Heart left ventricle (tissue), 16 donors: ENCODE data around the gene SEMA3E. TPM values are rescaled to one million over a fixed set of nuclear protein-coding genes. Genes with fewer than 3 reads are reported as not detected.

Experiments used
- ATAC-seq, 4 donors: fragments of 200-7000 bp; cut with Tn5 transposase; one replicate each; pipeline ENCODE4 v1.9.1; 2020 to 2022; ENCODE audit warnings: moderate library complexity in 4 of 4, mild to moderate bottlenecking in 3 of 4, moderate number of reproducible peaks in 1 of 4
- DNase-seq, 5 donors: peaks; one replicate each; pipeline ENCODE4 v3.0.0-alpha.2; 2020
- H3K27ac ChIP-seq, 12 donors: fragments of 200-600 bp; sonication (generic) in 4 of 12; one replicate each; pipeline versions ENCODE4 v1.5.0 to v1.8.0; 2016 to 2022; ENCODE audit warnings: mild to moderate bottlenecking in 2 of 12
- H3K27me3 ChIP-seq, 9 donors: fragments of 200-600 bp; sonication (generic) in 2 of 9; one replicate each; pipeline versions ENCODE4 v1.5.1 to v1.8.0; 2016 to 2022; ENCODE audit warnings: mild to moderate bottlenecking in 3 of 9
- H3K36me3 ChIP-seq, 9 donors: fragments of 200-600 bp; sonication (generic) in 2 of 9; one replicate each; pipeline versions ENCODE4 v1.5.0 to v1.8.0; 2018 to 2022; ENCODE audit warnings: mild to moderate bottlenecking in 2 of 9
- H3K4me1 ChIP-seq, 12 donors: fragments of 200-600 bp; sonication (generic) in 4 of 12; one replicate each; pipeline versions ENCODE4 v1.5.0 to v1.8.0; 2016 to 2022; ENCODE audit warnings: mild to moderate bottlenecking in 3 of 12
- H3K4me3 ChIP-seq, 12 donors: fragments of 200-600 bp; sonication (generic) in 4 of 12; one replicate each; pipeline versions ENCODE4 v1.5.0 to v1.8.0; 2017 to 2022; ENCODE audit warnings: mild to moderate bottlenecking in 9 of 12, moderate library complexity in 4 of 12
- H3K9me3 ChIP-seq, 12 donors: fragments of 200-600 bp; sonication (generic) in 4 of 12; one replicate each; pipeline versions ENCODE4 v1.5.0 to v1.8.0; 2016 to 2022; ENCODE audit warnings: mild to moderate bottlenecking in 1 of 12
- POLR2A ChIP-seq, 2 donors: fragments of 450-650 bp; IDR thresholded peaks; one replicate each; pipeline ENCODE4 v1.6.1; 2017; ENCODE audit warnings: antibody characterized with exemption in 2 of 2, mild to moderate bottlenecking in 2 of 2, moderate library complexity in 2 of 2
- WGBS, 4 donors: extraction: QIAGEN DNeasy Blood & Tissue Kit in 2 of 4; methylation state at CpG; one replicate each; pipeline versions ENCODE4 v1.1.5 to v1.1.7; 2013 to 2018; 5-methylcytosine and 5-hydroxymethylcytosine counted together
- intact Hi-C, 10 donors: fragments of 100-400 bp; cut with DNase I; formaldehyde crosslinking; loops; one replicate each; pipeline versions ENCODE4 v1.11.1 to v1.14.2; 2022
- polyA plus RNA-seq, 2 donors: library from polyadenylated mRNA; stranded (reverse); fragments of 200-250 nt; gene quantifications; one replicate each; pipeline ENCODE4 v1.2.3, GENCODE V29; 2013
- total RNA-seq, 9 donors: library from RNA; depleted of rRNA in 2 of 9; stranded (reverse); fragments of >200 nt in 2 of 9; fragmentation: NEBNext Ultra II Directional in 3 of 9; extraction: Animal tissue kit (Norgen Biotek cat#: 25700) in 3 of 9; gene quantifications; one replicate each; pipeline versions ENCODE4 v1.1.0 to v1.2.4, GENCODE V29; 2016 to 2023
- TF ChIP-seq, protein P1 (sequence below), 12 donors: fragments of 200-600 bp; sonication (generic) in 4 of 12; IDR thresholded peaks; one replicate each; pipeline versions ENCODE4 v1.5.0 to v1.8.0; 2018 to 2022; ENCODE audit warnings: antibody characterized with exemption in 12 of 12, mild to moderate bottlenecking in 5 of 12
- donor health status: ischemic (EF 13 %, LVEDD 7.1; RV severe dilation, severe dysfunction).
- donor health status: healthy with polysubstance abuse.
- donor health status: DM: no; HTN: yes; CAD: no.
- donor health status: DM: no; HTN: no; CAD: no.
- donor health status: ischemic (EF 25% LVEDD 6.9; RV normal size, moderate dysfunction).
- donor health status: ischemic (EF 25% LVEDD 5.7; RV mildly dilated, moderate dysfunction).
- donor health status: healthy.
- donor health status: DM: yes; HTN: yes; CAD: no.
- donor health status: ischemic (EF 35%, LVEDD 5.7; RV mildly dilated, moderate dysfunction).
- donor health status: nonischemic (EF 11% LVEDD 7.7; RV severe dilation, severe dysfunction).
- donor health status: DM: yes; HTN: yes; CAD: no.
- donor health status: PGD.
- donor health status: ischemic (EF 29% LVEDD 5.4; RV normal size, mild dysfunction).
- donor health status: nonischemic (EF 23%, LVEDD 6.1; RV moderate dilation, normal function).

SEMA3E gene
- total and polyA plus RNA-seq, 11 donors, result 0.04 to 1.2 (median 0.17) TPM; not detected in 3

DNA sequence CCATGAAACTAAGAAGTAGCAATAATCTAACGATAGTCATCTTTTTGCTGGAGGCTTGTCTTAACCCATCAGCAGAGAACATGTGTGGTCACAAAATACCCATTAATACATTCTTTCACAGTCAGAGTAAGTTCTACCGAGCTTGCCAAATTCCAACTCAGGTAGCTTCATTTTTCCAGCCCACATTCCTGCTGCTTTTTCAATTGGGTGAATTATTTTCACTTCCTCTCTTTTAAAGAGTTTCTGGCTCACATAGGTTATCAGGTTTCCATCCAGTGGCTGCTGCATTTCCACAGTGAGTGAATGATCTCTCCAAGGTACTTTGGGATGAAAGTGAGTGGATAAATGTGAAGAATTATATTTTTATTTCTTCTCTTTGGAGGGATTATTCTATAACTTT lies 233.1 kb downstream of the SEMA3E start:
- Histone ChIP-seq H3K27ac (no peak overlapping the region), H3K36me3 (no peaks in the 10 kb centered on the region), H3K4me3 (no peak overlapping the region), H3K27me3 (peaks cover 0 to 2% (median 0%) of the 10 kb centered on the region in 9 donors), H3K4me1 (no peaks in the 10 kb centered on the region), H3K9me3 (peaks cover 0 to 2% (median 0%) of the 10 kb centered on the region in 12 donors)
- DNase-seq (no peak), ATAC-seq (no peak)
- intact Hi-C loops, result loop anchor here in 2 of 10 donors (2.0 to 10.0 kb wide), 2 partner anchors 239 kb away; no protein-coding TSS in a partner anchor
- no peak for TF ChIP-seq POLR2A (IDR thresholded peaks at IDR 0.05)
- TF ChIP-seq, protein P1, sequence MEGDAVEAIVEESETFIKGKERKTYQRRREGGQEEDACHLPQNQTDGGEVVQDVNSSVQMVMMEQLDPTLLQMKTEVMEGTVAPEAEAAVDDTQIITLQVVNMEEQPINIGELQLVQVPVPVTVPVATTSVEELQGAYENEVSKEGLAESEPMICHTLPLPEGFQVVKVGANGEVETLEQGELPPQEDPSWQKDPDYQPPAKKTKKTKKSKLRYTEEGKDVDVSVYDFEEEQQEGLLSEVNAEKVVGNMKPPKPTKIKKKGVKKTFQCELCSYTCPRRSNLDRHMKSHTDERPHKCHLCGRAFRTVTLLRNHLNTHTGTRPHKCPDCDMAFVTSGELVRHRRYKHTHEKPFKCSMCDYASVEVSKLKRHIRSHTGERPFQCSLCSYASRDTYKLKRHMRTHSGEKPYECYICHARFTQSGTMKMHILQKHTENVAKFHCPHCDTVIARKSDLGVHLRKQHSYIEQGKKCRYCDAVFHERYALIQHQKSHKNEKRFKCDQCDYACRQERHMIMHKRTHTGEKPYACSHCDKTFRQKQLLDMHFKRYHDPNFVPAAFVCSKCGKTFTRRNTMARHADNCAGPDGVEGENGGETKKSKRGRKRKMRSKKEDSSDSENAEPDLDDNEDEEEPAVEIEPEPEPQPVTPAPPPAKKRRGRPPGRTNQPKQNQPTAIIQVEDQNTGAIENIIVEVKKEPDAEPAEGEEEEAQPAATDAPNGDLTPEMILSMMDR (IDR thresholded peaks at IDR 0.05), result no peak
- 46 to 53% (median 48%) methylated on average over 2 of the region's 2 CpGs for WGBS, 4 donors

DNA sequence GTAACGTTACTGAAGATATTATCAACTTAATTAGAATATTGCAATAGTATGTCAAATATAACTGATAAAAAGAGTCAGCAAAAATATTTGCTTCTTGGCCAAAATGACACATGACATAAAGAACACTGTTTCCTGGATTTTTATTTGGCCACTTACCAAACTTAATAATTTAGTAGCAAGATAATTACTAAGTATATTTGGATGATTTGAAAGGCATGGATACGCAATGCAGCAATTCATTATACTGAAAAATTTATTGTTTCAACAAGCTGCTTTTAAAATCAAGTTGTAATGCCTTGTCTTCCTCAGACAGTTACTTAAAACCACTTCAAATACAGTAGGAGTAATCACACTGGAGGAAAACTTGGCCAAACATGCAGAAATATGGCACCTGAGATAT lies 234.0 kb downstream of the SEMA3E start:
- Histone ChIP-seq H3K4me1 (no peaks in the 10 kb centered on the region), H3K36me3 (no peaks in the 10 kb centered on the region), H3K27me3 (peaks cover 0 to 3% (median 0%) of the 10 kb centered on the region in 9 donors), H3K27ac (no peak overlapping the region), H3K9me3 (peaks cover 0 to 2% (median 0%) of the 10 kb centered on the region in 12 donors), H3K4me3 (no peak overlapping the region)
- TF ChIP-seq, protein P1 (IDR thresholded peaks at IDR 0.05), result no peak
- TF ChIP-seq POLR2A (IDR thresholded peaks at IDR 0.05), result no peak
- no peak for ATAC-seq
- DNase-seq, result no peak
- 28 to 50% (median 39%) methylated on average over 2 of the region's 2 CpGs for WGBS, 4 donors
- intact Hi-C loops, result loop anchor here in 7 of 10 donors (2.0 to 10.0 kb wide), 4 partner anchors 237 to 242 kb away; no protein-coding TSS in a partner anchor

DNA sequence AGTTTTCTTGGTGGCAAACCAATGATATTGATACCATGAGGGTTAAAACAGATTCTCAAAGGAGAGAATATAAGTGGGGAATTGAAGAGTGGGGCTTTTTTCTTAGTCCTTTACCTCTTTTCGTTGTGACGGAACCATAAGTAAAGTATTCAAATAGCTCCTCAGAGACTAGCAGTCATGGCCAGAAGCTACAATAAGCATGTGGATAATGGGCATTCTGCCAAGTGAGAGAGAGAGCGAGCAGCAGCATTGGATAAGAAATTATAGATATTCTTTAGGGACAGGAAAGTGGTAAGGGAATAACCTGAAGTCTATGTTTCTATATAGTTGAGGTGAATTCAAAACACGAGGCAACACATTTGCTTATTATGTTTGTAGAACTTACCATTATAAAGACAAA lies 235.1 kb downstream of the SEMA3E start:
- no peaks in the 10 kb centered on the region for H3K4me1 ChIP-seq
- no peak for ATAC-seq
- H3K27ac ChIP-seq, result no peak overlapping the region
- no peak overlapping the region for H3K4me3 ChIP-seq
- H3K27me3 ChIP-seq, result peaks cover 0 to 4% (median 0%) of the 10 kb centered on the region in 9 donors
- H3K36me3 ChIP-seq, result no peaks in the 10 kb centered on the region
- WGBS, 4 donors, result 6 to 22% (median 16%) methylated on average over 4 of the region's 4 CpGs
- intact Hi-C loops, result loop anchor here in 7 of 10 donors (2.0 to 10.0 kb wide), 4 partner anchors 238 to 243 kb away; no protein-coding TSS in a partner anchor
- no peak for DNase-seq
- TF ChIP-seq, protein P1 (IDR thresholded peaks at IDR 0.05), result no peak
- TF ChIP-seq POLR2A (IDR thresholded peaks at IDR 0.05), result no peak
- H3K9me3 ChIP-seq, result no peaks in the 10 kb centered on the region

GRCh38 chr7:83413424-83413823 lies 235.5 kb downstream of the SEMA3E start:
- Histone ChIP-seq H3K27me3 (peaks cover 0 to 8% (median 0%) of the 10 kb centered on the region in 9 donors), H3K4me1 (no peaks in the 10 kb centered on the region), H3K36me3 (no peaks in the 10 kb centered on the region), H3K4me3 (no peak overlapping the region), H3K27ac (no peak overlapping the region), H3K9me3 (no peaks in the 10 kb centered on the region)
- 59 to 64% (median 62%) methylated on average over 2 of the region's 2 CpGs for WGBS, 4 donors
- DNase-seq (no peak), ATAC-seq (no peak)
- TF ChIP-seq, protein P1 (IDR thresholded peaks at IDR 0.05), result no peak
- no peak for TF ChIP-seq POLR2A (IDR thresholded peaks at IDR 0.05)
- intact Hi-C loops, result loop anchor here in 6 of 10 donors (5.0 to 10.0 kb wide), 3 partner anchors 239 to 244 kb away; no protein-coding TSS in a partner anchor
